Memory B cell (primary cell): ENCODE measurements around the gene KIAA1210.

Experiments
- ATAC-seq: fragments of 150-1000 bp; cut with Tn5 transposase; 2 replicates; pipeline ENCODE4 v1.10.0; 2021; ENCODE audit warnings: low read depth, mild to moderate bottlenecking, moderate library complexity
- DNase-seq, 2 donors: peaks; one replicate each; pipeline ENCODE4 v3.0.0; 2022; ENCODE audit warnings: low spot score in 2 of 2
- H3K27ac Mint-ChIP-seq: one replicate; pipeline ENCODE4 v1.8.0; 2022; ENCODE audit warnings: mild to moderate bottlenecking, moderate library complexity, mixed read lengths
- H3K27me3 Mint-ChIP-seq: one replicate; pipeline ENCODE4 v1.8.0; 2022; ENCODE audit warnings: mixed read lengths
- H3K36me3 Mint-ChIP-seq: one replicate; pipeline ENCODE4 v1.8.0; 2022; ENCODE audit warnings: mild to moderate bottlenecking, mixed read lengths
- H3K4me1 Mint-ChIP-seq: one replicate; pipeline ENCODE4 v1.8.0; 2022; ENCODE audit warnings: mixed read lengths
- H3K4me3 Mint-ChIP-seq: one replicate; pipeline ENCODE4 v1.8.0; 2022; ENCODE audit warnings: mild to moderate bottlenecking, moderate library complexity, mixed read lengths
- H3K9me3 Mint-ChIP-seq: one replicate; pipeline ENCODE4 v1.8.0; 2022; ENCODE audit warnings: mixed read lengths

The KIAA1210 gene

DNA sequence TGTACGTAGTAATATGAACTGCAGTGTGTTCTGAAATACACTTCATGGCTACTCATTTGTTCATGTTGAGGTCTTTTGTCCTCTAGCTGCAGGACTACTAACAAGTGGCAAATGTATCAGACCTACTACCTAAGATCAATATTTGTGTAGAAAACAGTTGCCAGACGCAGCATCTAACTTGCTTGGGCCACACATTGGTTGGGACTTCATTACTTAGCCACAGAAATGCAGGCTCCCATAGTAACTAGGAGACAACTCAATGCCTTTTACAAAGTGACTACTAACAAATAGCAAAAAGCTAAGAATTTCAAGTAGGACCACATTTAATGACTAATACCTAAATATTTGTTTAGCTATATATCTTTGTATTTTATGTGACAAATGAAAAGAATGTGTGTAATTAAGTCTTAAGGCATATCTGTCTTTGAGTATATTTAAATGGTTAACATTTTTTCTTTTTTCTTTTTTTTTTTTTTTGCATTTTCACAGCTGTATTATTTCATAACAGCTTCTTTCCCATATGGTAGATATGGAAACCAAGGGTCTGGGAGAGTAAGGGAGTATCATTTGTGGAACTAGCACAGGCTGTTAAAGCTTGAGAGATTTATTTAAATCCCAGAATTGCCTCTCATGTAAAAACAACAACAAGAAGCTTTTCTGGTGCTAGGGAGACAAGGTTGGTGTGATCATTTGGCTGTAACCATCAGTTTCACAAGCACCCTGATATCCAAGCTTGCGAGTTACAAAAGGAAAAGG is 52.2 kb downstream of the KIAA1210 start:
- no peaks in the 10 kb centered on the region for H3K9me3 Mint-ChIP-seq

GRCh38 chrX:119073911-119074310 is 53.7 kb downstream of the KIAA1210 start:
- no peak for DNase-seq

More for the DNA sequence above, 52.2 kb downstream of the KIAA1210 start:
- Mint-ChIP-seq H3K27ac (no peak overlapping the region), H3K4me3 (no peak overlapping the region), H3K36me3 (peaks cover 1% of the 10 kb centered on the region), H3K27me3 (peaks cover 5% of the 10 kb centered on the region), H3K4me1 (peaks cover 10% of the 10 kb centered on the region)
- ATAC-seq (no peak), DNase-seq (no peak)

GRCh38 chrX:119073200-119073905 is 54.3 kb downstream of the KIAA1210 start:
- no peak overlapping the region for H3K27ac Mint-ChIP-seq
- H3K4me3 Mint-ChIP-seq, result no peak overlapping the region
- peaks cover 10% of the 10 kb centered on the region for H3K4me1 Mint-ChIP-seq
- DNase-seq (no peak), ATAC-seq (no peak)
- no peaks in the 10 kb centered on the region for H3K9me3 Mint-ChIP-seq
- H3K36me3 Mint-ChIP-seq, result no peaks in the 10 kb centered on the region
- H3K27me3 Mint-ChIP-seq, result no peaks in the 10 kb centered on the region

More at GRCh38 chrX:119073911-119074310, 53.7 kb downstream of the KIAA1210 start:
- no peaks in the 10 kb centered on the region for H3K36me3 Mint-ChIP-seq
- no peak overlapping the region for H3K4me3 Mint-ChIP-seq
- H3K4me1 Mint-ChIP-seq, result peaks cover 10% of the 10 kb centered on the region
- ATAC-seq, result no peak
- no peak overlapping the region for H3K27ac Mint-ChIP-seq
- H3K9me3 Mint-ChIP-seq, result no peaks in the 10 kb centered on the region
- no peaks in the 10 kb centered on the region for H3K27me3 Mint-ChIP-seq

DNA sequence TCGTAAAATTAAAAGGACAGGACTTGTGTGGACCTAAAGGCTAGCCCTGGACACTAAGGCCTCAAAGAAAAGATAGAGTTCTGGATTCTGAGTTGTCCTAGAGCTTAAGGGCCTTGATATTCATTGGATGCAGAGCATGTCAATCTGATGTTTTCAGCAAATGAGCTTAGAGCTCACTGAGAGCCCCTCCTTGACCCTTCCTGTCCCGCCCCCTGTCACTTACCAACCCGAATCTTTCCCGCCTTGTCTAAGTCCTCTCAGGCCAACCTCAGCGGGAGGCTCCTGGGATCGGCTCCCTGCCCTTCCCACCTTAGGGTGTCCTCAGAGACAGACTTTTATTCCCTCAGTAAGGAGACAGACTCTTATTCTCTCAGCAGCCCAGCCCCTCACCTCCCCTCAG is 54.9 kb downstream of the KIAA1210 start, which contains the start of gene CT47C1:
Gene CT47C1 (plus strand): TSS at position 250 of the 400 bp plus-strand sequence. CDS start 233 bp downstream, outside the sequence.
- ATAC-seq (no peak), DNase-seq (no peak)
- Mint-ChIP-seq H3K27me3 (no peaks in the 10 kb centered on the region), H3K27ac (peak within 1 kb of the TSS; percentile 81), H3K4me1 (peaks cover 10% of the 10 kb centered on the region), H3K4me3 (peak within 1 kb of the TSS; percentile 41), H3K9me3 (no peaks in the 10 kb centered on the region), H3K36me3 (no peaks in the 10 kb centered on the region)

- no peaks in the 10 kb centered on the region for H3K9me3 Mint-ChIP-seq
These were observed 56.2 kb downstream of the KIAA1210 start for GRCh38 chrX:119071381-119071780.

DNA sequence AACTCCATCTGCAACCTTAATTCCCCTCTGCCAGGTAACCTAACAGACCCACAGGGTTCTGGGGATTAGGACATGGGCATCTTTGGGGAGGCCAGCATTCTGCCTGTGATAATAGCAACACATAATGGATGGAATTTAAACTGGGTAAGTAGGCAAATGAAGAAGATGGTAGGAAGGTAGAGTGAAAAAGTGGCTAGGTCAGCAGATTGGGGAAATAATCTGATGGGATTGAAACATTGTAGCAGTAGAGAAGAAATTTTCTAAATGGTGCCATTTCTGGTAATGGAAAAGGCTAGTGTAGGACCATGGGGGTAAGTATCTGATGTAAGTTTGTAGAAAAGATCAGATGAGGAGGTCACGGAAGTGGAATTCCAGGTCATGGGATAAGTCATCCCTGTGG is 57.9 kb downstream of the KIAA1210 start:
- H3K27me3 Mint-ChIP-seq, result no peaks in the 10 kb centered on the region
- DNase-seq, result no peak
- peaks cover 10% of the 10 kb centered on the region for H3K4me1 Mint-ChIP-seq
- H3K27ac Mint-ChIP-seq, result no peak overlapping the region
- H3K9me3 Mint-ChIP-seq, result no peaks in the 10 kb centered on the region
- no peak for ATAC-seq
- H3K4me3 Mint-ChIP-seq, result no peak overlapping the region
- H3K36me3 Mint-ChIP-seq, result no peaks in the 10 kb centered on the region

More at GRCh38 chrX:119071381-119071780, 56.2 kb downstream of the KIAA1210 start:
- ATAC-seq, result peak; percentile 82
- Mint-ChIP-seq H3K4me1 (peaks cover 10% of the 10 kb centered on the region), H3K27me3 (no peaks in the 10 kb centered on the region), H3K36me3 (no peaks in the 10 kb centered on the region), H3K4me3 (peak overlapping the region; percentile 41), H3K27ac (peak overlapping the region; percentile 81)
- DNase-seq, result peak in 1 of 2 donors; percentile 9

DNA sequence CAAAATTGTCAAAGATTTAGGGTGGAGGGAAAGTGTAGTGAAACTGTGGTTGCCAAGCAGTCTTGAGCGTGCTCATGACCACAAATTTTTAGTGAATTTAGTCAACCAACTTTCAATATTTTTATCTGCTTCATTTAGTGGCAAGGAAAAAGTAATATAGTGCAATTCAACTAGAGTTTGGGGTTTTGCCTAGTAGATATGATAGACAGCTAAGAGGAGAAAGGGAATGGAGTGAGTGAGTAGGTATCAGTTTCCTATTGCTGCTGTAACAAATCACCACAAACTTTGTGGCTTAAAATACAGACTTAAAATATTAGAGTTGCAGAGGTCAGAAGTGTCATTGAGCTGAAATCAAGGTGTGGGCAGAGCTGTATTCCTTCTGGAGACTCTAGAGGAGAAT is 58.5 kb downstream of the KIAA1210 start:
- ATAC-seq (no peak), DNase-seq (no peak)
- H3K9me3 Mint-ChIP-seq, result no peaks in the 10 kb centered on the region
- H3K36me3 Mint-ChIP-seq, result no peaks in the 10 kb centered on the region
- H3K4me1 Mint-ChIP-seq, result peaks cover 10% of the 10 kb centered on the region
- no peak overlapping the region for H3K27ac Mint-ChIP-seq
- no peaks in the 10 kb centered on the region for H3K27me3 Mint-ChIP-seq
- H3K4me3 Mint-ChIP-seq, result no peak overlapping the region

- Mint-ChIP-seq H3K27ac (no peak overlapping the region), H3K4me1 (peaks cover 10% of the 10 kb centered on the region), H3K9me3 (no peaks in the 10 kb centered on the region), H3K27me3 (no peaks in the 10 kb centered on the region), H3K4me3 (no peak overlapping the region), H3K36me3 (no peaks in the 10 kb centered on the region)
- ATAC-seq, result peak; percentile 67
- peak; percentile 32 to 39 for DNase-seq
These were observed 60.4 kb downstream of the KIAA1210 start for GRCh38 chrX:119067023-119067739.

GRCh38 chrX:119063428-119063827 is 64.2 kb downstream of the KIAA1210 start:
- no peaks in the 10 kb centered on the region for H3K36me3 Mint-ChIP-seq
- DNase-seq (no peak), ATAC-seq (no peak)
- H3K27me3 Mint-ChIP-seq, result no peaks in the 10 kb centered on the region
- no peak overlapping the region for H3K4me3 Mint-ChIP-seq
- H3K9me3 Mint-ChIP-seq, result no peaks in the 10 kb centered on the region
- no peak overlapping the region for H3K27ac Mint-ChIP-seq
- no peaks in the 10 kb centered on the region for H3K4me1 Mint-ChIP-seq

DNA sequence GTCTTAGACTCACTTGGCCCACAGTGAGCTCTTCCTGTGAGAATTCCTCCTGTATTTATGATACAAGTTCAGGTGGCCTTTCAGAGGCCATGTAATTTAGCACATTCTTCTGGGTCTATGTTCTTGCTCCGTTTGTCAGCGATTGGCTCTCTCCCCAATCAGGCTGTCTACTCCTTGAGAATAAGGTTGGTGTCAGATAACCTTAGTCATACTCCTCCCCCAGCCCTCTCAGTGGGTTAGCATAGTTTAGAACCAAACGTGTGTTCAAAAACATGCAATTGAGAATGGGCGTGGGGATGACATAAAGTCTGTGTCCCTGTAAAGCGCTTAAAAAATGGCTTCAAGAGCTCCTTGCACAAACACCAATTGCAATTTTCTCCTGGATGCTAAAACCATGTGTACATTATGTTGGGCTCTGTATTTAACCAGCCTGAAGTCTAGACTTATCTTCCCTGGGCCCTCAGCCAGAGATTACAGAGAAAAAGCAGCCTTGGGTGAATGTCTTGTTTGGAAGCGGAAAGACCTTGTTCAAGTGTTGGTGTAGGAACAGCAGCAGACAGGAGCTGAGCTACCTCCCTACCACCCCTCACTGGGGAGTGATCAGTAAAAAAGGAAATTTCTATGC is 64.8 kb downstream of the KIAA1210 start:
- Mint-ChIP-seq H3K4me1 (no peaks in the 10 kb centered on the region), H3K9me3 (no peaks in the 10 kb centered on the region), H3K27me3 (no peaks in the 10 kb centered on the region), H3K4me3 (no peak overlapping the region), H3K27ac (no peak overlapping the region), H3K36me3 (no peaks in the 10 kb centered on the region)
- no peak for ATAC-seq
- no peak for DNase-seq

- Mint-ChIP-seq H3K9me3 (no peaks in the 10 kb centered on the region), H3K27ac (no peak overlapping the region), H3K36me3 (no peaks in the 10 kb centered on the region), H3K27me3 (no peaks in the 10 kb centered on the region), H3K4me3 (no peak overlapping the region), H3K4me1 (no peaks in the 10 kb centered on the region)
- ATAC-seq, result no peak
- DNase-seq, result no peak
These were observed 71.9 kb downstream of the KIAA1210 start for GRCh38 chrX:119055687-119056086.

DNA sequence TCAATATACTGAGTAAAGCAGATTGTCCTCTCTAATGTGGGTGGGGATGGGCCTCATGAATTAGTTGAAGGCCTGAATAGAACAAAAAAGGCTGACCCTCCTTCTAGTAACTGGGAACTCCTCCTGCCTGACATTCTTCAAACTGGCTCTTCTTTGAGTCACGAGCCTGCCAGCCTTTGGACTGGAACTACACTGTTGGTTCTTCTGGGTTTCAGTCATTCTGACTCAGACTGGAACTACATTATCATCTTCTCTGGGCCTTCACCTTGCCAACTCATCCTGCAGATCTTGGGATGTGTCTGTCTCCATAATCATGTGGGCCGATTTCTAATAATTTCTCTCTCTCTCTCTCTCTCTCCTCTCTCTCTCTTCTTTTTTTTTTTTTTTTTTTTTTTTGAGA is 81.7 kb downstream of the KIAA1210 start:
- ATAC-seq, result no peak
- Mint-ChIP-seq H3K27me3 (peaks cover 2% of the 10 kb centered on the region), H3K4me1 (peaks cover 2% of the 10 kb centered on the region), H3K4me3 (no peak overlapping the region), H3K27ac (no peak overlapping the region), H3K9me3 (no peaks in the 10 kb centered on the region), H3K36me3 (no peaks in the 10 kb centered on the region)
- DNase-seq, result no peak

- no peak overlapping the region for H3K27ac Mint-ChIP-seq
- peaks cover 2% of the 10 kb centered on the region for H3K27me3 Mint-ChIP-seq
These were observed 84.6 kb downstream of the KIAA1210 start for GRCh38 chrX:119042996-119043395.

GRCh38 chrX:119042040-119042439 is 85.6 kb downstream of the KIAA1210 start:
- ATAC-seq, result no peak
- no peak overlapping the region for H3K27ac Mint-ChIP-seq
- no peaks in the 10 kb centered on the region for H3K36me3 Mint-ChIP-seq
- peaks cover under 1% of the 10 kb centered on the region for H3K27me3 Mint-ChIP-seq
- no peak for DNase-seq
- no peak overlapping the region for H3K4me3 Mint-ChIP-seq
- no peaks in the 10 kb centered on the region for H3K9me3 Mint-ChIP-seq
- H3K4me1 Mint-ChIP-seq, result no peaks in the 10 kb centered on the region

More at GRCh38 chrX:119042996-119043395, 84.6 kb downstream of the KIAA1210 start:
- Mint-ChIP-seq H3K36me3 (no peaks in the 10 kb centered on the region), H3K4me1 (peaks cover 2% of the 10 kb centered on the region), H3K9me3 (no peaks in the 10 kb centered on the region), H3K4me3 (no peak overlapping the region)
- DNase-seq (no peak), ATAC-seq (no peak)
